GM21717 (cell line): ENCODE data around the gene RBM10.

Experiments used
- ATAC-seq: cut with Tn5 transposase; IDR thresholded peaks from one replicate; pipeline ENCODE4 v1.9.1; 2021; ENCODE audit warnings: mild to moderate bottlenecking, moderate library complexity; ENCODE audit not compliant: unreplicated experiment

RBM10 gene

GRCh38 chrX:47174846-47175587, 30.0 kb downstream of the RBM10 start:
- no peak for ATAC-seq

DNA sequence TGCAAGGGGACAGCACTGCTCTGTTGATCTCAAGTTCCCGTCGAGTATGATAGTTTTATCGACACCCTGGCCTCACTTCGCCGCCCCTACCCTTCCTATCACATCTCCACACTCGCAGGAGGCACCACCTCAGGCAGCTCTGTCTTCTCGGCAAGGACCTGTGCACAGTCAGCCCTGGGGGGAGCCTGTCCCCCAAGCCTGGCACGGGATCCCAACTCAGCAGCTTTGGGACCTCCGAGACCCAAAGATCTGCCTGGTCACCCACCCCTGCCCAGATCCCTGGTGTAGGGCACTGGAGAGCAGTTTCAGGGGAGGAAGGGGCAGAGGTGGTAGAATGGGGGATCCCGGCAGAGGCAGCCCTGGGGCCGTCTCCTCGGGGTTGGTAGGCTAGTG, 30.6 kb downstream of the RBM10 start:
- ATAC-seq = no peak

DNA sequence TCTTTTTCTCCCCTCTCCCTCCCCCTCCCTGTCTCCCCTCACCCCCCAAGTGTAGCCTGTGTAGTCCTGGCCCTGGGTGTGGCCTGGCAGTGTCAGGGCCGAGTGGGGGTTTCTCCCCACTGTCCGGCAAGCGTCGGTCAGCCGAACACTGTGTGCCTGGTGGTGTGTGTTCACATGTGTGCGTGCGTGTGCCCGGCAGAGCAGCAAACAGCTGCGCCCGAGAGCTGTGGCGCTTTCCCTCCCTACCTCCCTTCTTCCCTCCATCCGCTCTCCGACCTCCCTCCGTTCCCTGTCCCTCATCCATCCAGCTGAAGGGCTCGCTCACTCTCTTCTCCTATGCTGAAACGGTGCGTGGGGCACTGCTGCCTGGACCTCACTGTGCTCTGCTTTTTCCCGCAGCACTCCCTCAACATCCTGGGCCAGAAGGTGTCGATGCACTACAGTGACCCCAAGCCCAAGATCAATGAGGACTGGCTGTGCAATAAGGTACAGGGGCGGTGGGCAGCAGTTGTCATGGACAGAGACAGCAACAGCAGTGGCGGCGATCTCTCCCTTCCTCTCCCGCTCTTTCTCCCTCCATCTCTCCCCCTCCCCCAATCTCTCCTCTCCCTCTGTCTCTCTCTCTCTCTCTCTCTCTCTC, 31.2 kb downstream of the RBM10 start:
- no peak for ATAC-seq

- ATAC-seq = no peak
These were observed 32.1 kb downstream of the RBM10 start for GRCh38 chrX:47177079-47177478.

- ATAC-seq = no peak
These were observed 33.3 kb downstream of the RBM10 start for GRCh38 chrX:47178337-47178736.

GRCh38 chrX:47179221-47179927, 34.4 kb downstream of the RBM10 start:
- ATAC-seq = no peak

DNA sequence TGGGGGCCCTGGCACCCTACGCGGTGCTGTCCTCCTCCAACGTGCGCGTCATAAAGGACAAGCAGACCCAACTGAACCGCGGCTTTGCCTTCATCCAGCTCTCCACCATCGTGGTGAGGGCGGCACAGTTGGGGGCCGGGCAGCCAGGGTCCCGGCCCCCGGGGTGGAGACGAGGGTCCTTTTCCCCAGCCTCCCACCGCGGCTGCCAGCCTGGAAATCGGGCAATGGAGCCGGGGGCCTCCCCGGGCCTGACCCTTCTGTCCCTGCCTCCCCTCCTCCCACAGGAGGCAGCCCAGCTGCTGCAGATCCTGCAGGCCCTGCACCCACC, 34.9 kb downstream of the RBM10 start:
- no peak for ATAC-seq

DNA sequence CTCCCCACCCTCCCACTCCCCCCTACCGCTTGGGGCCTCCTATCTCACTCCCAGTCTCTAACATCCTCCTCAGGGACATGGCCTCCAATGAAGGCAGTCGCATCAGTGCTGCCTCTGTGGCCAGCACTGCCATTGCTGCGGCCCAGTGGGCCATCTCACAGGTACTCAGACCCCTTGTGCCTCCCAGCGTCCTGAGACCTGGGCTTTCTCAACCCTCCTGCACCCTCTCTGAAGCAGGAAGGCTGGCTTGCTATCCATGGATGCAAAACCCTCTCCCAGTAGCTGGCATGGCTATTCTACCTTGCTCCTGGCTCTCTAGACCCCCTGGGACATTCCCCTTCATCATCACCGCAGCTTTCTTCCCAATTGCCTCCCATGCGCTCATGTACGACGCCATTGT, 35.3 kb downstream of the RBM10 start:
- ATAC-seq = no peak

DNA sequence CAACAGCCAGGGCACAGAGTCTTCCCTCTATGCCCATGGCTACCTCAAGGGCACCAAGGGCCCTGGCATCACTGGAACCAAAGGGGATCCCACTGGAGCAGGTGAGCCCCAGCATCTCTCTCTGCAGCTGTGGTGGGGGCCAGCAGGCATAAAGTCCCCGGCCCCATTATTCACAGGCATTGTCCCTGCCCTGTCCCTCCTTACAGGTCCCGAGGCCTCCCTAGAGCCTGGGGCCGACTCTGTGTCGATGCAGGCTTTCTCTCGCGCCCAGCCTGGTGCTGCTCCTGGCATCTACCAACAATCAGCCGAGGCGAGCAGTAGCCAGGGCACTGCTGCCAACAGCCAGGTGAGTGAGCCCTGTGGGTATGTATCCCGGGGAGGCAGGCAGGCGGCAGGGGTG, 36.3 kb downstream of the RBM10 start:
- ATAC-seq = no peak

DNA sequence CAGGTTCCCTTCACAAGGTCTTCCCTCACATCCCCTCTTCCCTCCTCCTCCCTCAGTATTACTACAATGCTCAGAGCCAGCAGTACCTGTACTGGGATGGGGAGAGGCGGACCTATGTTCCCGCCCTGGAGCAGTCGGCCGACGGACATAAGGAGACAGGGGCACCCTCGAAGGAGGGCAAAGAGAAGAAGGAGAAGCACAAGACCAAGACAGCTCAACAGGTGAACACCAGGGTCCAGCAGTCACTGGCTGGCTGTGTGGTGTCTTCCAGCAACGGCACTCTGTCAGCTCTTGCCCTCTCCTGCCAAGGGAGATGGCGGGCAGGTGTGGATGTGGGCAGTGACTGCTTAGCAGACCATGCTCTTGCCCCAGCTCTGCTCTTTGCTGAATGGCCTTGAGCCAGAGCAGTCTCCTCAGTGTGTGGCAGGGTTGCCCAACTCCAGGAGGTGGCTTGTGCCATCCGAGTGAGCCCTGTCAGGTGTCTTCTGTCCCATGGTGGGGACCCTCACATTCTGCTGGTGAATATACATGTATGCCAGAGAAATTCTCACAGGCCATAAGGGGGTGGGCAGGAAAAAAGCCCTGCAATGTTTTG, 37.2 kb downstream of the RBM10 start:
- no peak for ATAC-seq

- ATAC-seq = no peak
These were observed 39.5 kb downstream of the RBM10 start for GRCh38 chrX:47184486-47184885.

DNA sequence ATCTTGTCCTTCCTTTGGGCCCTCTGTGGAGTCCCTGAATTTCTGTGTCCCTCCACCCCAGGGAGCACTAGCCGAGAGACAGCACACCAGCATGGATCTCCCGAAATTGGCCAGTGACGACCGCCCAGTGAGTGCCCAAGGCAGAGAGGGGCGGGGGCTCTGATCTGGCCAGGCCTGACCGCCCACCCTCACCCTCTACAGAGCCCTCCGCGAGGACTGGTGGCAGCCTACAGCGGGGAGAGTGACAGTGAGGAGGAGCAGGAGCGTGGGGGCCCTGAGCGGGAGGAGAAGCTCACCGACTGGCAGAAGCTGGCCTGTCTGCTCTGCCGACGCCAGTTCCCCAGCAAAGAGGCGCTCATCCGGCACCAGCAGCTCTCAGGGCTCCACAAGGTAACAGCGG, 40.2 kb downstream of the RBM10 start:
- no peak for ATAC-seq

DNA sequence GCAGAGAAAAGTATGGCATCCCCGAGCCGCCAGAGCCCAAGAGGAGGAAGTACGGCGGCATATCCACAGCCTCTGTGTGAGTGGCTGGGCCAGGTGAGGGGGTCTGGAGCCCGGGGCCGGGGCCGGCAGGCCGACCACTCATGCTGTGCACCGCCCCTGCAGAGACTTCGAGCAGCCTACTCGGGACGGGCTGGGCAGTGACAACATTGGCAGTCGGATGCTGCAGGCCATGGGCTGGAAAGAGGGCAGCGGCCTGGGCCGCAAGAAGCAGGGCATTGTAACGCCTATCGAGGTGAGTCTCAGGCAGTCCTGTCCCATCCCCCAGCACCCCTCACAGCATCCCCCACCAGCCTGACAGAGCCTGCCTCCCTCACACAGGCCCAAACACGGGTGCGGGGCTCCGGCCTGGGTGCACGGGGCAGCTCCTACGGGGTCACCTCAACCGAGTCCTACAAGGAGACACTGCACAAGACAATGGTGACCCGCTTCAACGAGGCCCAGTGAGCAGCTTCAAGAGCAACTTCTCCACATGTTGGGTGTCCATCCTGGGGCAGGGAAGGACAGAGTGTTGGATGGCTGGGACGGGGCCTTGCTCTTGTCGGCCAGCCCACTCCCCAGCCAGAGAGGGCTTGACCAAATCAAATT, 41.2 kb downstream of the RBM10 start:
- ATAC-seq = no peak

DNA sequence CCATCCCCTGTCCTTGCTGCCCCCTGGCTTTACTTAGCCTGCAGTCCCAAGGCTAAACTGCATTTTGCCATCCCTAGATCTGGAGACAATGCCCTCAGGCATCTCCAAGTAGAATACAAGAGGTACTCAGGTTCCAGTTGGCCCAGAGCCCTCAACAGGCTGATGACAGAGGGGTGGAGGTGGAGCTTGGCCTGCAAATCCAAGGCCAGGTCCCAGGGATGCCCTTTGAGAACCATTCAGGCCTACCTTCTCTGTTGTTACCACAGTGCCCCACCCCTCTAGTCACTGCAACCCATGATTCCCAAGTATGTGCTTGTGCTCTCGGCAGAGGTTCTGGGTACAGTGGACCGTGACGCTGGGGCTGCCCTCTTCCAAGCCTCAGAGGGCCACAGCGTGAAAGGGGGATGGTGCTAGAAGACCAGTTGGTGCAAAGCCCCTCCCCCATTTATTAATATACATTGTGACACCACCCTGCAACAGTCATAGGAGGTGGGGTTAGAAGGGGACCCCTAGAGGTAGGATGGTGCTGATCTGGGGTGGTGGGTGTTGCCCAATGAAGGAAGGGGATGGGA, 42.2 kb downstream of the RBM10 start:
- ATAC-seq = no peak

- no peak for ATAC-seq
These were observed 44.9 kb downstream of the RBM10 start for GRCh38 chrX:47189906-47190305.

- ATAC-seq = peak; percentile 51
These were observed 45.6 kb downstream of the RBM10 start for GRCh38 chrX:47190445-47191269.

GRCh38 chrX:47191331-47191730, 46.3 kb downstream of the RBM10 start:
- ATAC-seq = no peak

DNA sequence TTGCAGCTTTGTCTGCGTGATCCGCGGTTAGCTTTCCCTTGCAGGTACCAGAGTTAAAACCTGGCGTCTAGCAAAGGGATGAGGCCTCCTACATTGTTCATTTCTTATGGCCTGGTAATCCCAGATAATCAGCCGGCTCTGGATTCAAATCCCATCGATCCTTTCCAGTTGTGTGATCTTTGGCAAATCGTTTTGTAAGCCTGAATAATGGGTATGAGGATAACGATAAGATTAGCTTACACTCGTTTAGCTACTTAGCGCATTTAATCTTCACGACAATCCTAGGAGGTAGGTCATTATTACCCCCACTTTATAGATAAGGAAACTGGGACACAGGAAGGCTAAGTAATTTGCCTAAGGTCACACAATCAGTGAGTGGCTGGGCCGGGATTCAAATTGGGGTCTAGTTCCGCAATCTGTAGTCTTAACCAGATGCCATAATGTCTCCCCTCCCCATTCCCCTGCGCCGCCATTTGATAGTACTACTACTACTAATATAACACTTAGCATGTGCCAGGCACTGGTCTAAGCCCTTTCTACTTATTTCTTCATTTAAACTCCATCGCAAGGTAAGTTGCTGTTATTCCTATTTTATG, 46.9 kb downstream of the RBM10 start:
- ATAC-seq = no peak

- ATAC-seq = peak; percentile 82
These were observed 48.6 kb downstream of the RBM10 start, which contains the start of gene UBA1 for GRCh38 chrX:47193475-47194193. Gene UBA1 (plus strand): TSS chrX:47193829. CDS start chrX:47198803, 4,974 bp downstream.
